Stimulated activated CD8-positive, alpha-beta memory T cell treated with anti-CD3 and anti-CD28 coated beads, Interleukin-4, amount 100 ng/mL, for 1 hour (primary cell): ENCODE results near the gene DOP1B.

ENCODE experiments used
- DNase-seq, 2 donors: peaks; one replicate each; pipeline ENCODE4 v3.0.0-alpha.2; 2020; ENCODE audit warnings: low read depth in 2 of 2, low spot score in 1 of 2

The DOP1B gene

GRCh38 chr21:36202726-36203602 is 46.3 kb downstream of the DOP1B start:
- DNase-seq: no peak

- DNase-seq: no peak
These were observed 46.9 kb downstream of the DOP1B start for GRCh38 chr21:36203603-36203889.

DNA sequence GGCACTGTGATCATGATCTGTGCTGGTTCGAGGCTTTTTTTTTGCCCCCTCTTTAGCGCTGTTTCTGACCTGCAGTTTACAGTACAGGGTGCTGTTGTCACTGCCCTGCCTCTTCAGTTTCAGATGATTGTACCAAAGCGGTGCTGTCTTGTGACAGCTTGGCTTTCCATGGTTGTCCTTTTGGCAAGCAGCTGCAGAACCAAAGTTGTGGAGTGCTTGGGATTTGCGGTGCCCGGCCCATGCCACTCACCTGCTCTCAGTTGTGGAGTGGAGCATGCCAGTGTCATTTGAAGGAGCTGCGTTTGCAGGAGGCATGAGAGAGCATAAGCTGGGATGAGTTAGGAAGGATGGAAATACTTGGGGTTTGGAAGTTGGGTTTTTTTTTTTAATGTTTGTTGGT is 48.4 kb downstream of the DOP1B start:
- no peak for DNase-seq

- no peak for DNase-seq
These were observed 49.3 kb downstream of the DOP1B start for GRCh38 chr21:36205962-36206361.
